Activated CD4-positive, CD25-positive, alpha-beta regulatory T cell treated with anti-CD3 and anti-CD28 coated beads, Interleukin-2, amount 50 U/mL, for 72 hours (primary cell): Measurements from ENCODE around the gene CTNNA1.

Experiments
- DNase-seq: peaks from one replicate; pipeline ENCODE4 v3.0.0; 2021

CTNNA1 gene

DNA sequence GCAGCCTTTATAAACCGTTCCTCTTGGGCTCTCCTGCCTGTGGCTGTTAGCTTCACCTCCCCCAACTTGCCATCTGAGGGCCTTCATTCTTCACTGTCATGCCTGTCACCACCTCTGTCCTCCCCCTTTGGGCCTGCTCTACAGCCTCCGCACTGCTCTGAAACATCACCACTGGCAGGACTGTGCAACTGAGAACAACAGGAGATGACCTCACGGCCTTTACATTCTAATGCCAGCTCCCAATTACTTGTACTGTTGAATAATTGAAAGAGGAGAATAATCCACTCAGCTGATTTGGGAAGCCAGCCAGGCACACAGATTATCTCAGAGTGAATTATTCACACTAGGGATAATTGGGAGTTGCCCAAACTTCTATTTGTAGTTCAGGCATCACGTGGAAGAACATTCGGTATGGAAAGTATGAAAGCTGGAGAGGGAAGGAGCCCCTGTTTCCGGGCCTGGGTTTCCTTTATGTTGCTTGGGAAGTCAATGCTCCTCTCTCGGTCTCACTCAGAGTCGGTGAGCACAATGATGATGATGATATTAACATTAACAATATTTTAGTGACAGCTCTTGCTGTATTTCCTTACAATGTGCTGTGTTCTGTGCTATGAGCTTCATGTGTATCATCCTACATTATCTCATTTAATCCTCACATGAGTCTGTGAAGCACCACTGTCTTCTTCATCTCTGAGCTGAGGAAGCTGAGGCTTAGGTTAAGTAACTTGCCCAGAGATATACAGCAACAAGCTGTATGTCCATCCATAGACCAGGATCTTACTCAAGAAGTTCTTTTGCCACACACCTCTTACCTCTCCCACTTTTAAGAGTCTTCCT lies 221.2 kb downstream of the CTNNA1 start:
- no peak for DNase-seq

DNA sequence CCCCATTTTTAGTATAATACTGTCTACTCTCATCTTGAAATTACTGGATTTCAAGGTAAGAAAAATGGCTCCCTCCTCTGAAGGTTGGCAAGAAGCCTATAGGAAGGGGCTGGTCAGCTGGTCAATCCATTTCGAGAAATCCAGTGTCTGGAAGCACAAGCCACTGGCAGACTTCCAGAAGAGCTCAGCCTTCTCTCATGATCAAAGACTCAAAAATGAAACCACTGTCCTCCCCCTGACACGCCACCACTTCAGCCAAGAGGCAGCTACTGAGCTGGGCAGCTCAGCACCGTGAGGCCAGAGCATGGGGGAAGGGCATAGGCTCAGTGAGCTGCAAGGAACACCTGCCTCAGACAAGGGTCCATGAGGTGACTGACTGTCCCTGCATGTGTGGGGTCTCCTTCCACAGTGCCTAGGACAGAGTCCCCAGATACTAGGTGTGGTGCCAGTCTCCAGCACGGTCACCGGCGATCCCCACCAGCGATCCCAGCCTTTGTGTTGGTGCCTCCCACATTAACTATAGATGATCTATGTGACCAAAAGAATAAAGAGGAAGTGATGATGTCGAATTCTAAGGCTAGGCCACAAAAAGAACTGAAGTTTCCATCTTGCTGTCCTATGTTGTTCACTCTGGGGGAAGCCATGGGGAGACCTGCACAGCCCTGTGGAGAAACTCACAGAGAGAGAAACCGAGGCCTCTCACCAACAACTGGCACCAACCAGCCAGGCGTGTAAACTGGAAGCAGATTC lies 222.0 kb downstream of the CTNNA1 start:
- DNase-seq: no peak

- no peak for DNase-seq
These were observed 224.9 kb downstream of the CTNNA1 start for GRCh38 chr5:138978080-138978479.

- DNase-seq: no peak
These were observed 225.4 kb downstream of the CTNNA1 start for GRCh38 chr5:138978581-138978980.

GRCh38 chr5:138979684-138980280 lies 226.6 kb downstream of the CTNNA1 start:
- DNase-seq: no peak

GRCh38 chr5:138980441-138980840 lies 227.2 kb downstream of the CTNNA1 start:
- no peak for DNase-seq

- DNase-seq: no peak
These were observed 227.9 kb downstream of the CTNNA1 start for GRCh38 chr5:138981131-138981530.

DNA sequence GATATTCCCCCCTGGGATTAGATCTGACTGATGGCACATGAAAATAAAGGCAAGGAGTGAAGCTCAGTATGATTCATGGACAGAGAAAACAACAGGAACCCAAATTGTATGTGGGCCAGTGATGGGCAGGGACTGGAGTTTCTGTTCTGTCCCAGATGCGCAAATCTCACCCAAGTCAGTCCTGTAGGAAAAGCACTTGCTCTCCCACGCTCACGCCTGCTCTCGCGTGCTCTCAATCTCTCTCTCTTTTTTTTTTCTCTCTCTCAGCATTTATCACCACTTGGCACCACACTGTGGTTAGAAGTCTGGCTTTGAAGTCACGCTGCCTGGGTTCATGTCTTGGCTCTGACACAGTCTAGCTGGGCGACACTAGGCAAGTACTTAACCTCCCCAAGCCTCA lies 228.4 kb downstream of the CTNNA1 start:
- DNase-seq: no peak

DNA sequence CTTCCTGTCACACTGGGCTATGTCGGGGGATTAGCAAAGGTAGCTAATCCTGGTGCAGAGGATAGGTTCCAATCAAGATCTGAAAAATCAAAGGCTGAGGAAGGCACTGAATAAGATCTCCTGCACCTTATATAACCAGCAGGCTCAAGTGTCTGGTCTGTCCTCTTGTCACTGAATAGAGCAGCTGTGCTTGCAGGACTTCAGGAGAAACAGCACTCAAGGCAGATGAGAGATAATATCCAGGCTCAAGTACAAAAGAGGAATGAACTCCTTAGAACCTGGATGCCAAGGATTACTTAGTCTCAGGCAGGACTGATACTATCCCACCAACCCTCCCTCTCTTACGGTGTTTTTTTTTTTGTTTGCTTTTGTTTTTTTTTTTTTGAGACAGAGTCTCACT lies 230.8 kb downstream of the CTNNA1 start:
- DNase-seq: no peak
